COLO829 (cell line): ENCODE results near the gene RALB.

Experiments used
- DNase-seq: peaks from one replicate; pipeline ENCODE4 v3.0.0; 2012; ENCODE audit warnings: low spot score

Gene RALB

GRCh38 chr2:120262761-120263428, 10.2 kb downstream of the RALB start:
- DNase-seq = no peak

- no peak for DNase-seq
These were observed 12.4 kb downstream of the RALB start for GRCh38 chr2:120265006-120265405.

GRCh38 chr2:120267348-120267747, 14.7 kb downstream of the RALB start:
- no peak for DNase-seq

- DNase-seq = no peak
These were observed 16.6 kb downstream of the RALB start for GRCh38 chr2:120269076-120269744.

- DNase-seq = no peak
These were observed 17.2 kb downstream of the RALB start for GRCh38 chr2:120269816-120270215.

GRCh38 chr2:120271711-120272379, 19.2 kb downstream of the RALB start:
- DNase-seq = no peak

- DNase-seq = peak; percentile 78
These were observed 20.3 kb downstream of the RALB start for GRCh38 chr2:120272763-120273481.

GRCh38 chr2:120275617-120276400, 23.2 kb downstream of the RALB start:
- DNase-seq = no peak

- no peak for DNase-seq
These were observed 25.0 kb downstream of the RALB start for GRCh38 chr2:120277505-120278205.

- DNase-seq = no peak
These were observed 26.2 kb downstream of the RALB start for GRCh38 chr2:120278901-120279300.

GRCh38 chr2:120279708-120280107, 27.1 kb downstream of the RALB start:
- DNase-seq = no peak

GRCh38 chr2:120283649-120284048, 31.0 kb downstream of the RALB start:
- DNase-seq = no peak

- no peak for DNase-seq
These were observed 32.4 kb downstream of the RALB start for GRCh38 chr2:120285056-120285455.

- peak; percentile 66 for DNase-seq
These were observed 34.7 kb downstream of the RALB start for GRCh38 chr2:120287183-120288015.

- no peak for DNase-seq
These were observed 35.3 kb downstream of the RALB start for GRCh38 chr2:120288016-120288373.

GRCh38 chr2:120289221-120289906, 36.7 kb downstream of the RALB start:
- DNase-seq = no peak

GRCh38 chr2:120290737-120291136, 38.1 kb downstream of the RALB start:
- no peak for DNase-seq

GRCh38 chr2:120291401-120292311, 39.0 kb downstream of the RALB start:
- DNase-seq = no peak
